HG02571 (cell line): ENCODE results near the gene CDKL5.

Experiments
- ATAC-seq: cut with Tn5 transposase; IDR thresholded peaks from one replicate; pipeline ENCODE4 v1.9.1; 2021; ENCODE audit warnings: mild to moderate bottlenecking, moderate library complexity; ENCODE audit not compliant: unreplicated experiment

CDKL5 gene

DNA sequence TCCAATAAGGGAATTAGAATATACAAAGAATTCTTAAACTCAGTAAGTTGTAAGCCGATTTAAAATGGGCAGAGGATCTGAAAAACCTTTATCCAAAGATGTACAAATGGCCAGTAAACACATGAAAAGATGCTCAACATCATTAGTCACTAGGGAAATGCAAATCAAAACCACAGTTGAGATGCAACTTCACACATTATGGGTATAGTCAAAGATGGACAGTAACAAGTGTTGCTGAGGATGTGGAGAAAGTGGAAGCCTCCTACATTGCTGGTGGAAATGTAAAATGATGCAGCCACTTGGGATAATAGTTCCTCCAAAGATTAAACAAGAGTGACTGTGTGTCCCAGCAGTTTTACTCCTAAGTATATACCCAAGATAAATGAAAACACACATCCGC, 213.9 kb downstream of the CDKL5 start:
- ATAC-seq: no peak

DNA sequence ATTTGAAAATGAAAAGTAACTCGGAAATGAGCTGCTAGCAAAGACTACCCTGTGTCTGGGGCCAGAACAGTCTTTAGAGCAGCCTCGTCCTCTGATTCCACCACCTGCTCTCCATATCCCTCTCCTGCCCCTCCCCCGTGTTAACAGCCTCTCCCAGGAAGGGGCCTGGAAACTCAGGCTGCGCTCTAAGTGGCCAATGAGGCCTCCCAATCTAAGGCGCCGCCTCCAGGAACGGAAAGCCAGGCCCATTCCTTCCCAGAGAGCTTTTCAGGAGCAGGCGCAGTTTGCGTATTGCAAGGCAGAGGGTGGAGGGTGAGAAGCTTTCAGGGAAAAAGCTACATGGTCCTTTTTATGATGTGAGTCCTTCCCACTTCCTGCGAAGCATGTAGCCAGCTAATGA, 215.3 kb downstream of the CDKL5 start:
- no peak for ATAC-seq

DNA sequence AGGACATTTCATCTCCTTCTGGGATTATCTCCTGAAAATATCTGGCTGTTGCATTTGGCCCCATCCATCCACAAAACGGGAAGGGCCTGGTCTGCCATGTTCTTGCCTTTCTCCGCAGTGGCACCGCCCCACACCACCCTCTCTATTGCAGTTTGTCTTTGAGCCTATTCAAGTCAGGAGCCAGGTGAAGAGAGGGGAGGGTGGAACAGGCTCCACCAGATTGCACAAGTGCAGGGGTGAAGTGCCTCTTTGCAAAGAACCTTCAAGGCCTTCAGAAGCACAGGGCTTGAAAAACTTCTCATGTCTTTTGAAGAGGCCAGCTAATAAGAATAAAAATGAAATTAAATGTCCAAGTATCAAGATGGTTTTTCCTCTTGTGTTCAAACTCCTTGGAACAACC, 217.8 kb downstream of the CDKL5 start:
- no peak for ATAC-seq

DNA sequence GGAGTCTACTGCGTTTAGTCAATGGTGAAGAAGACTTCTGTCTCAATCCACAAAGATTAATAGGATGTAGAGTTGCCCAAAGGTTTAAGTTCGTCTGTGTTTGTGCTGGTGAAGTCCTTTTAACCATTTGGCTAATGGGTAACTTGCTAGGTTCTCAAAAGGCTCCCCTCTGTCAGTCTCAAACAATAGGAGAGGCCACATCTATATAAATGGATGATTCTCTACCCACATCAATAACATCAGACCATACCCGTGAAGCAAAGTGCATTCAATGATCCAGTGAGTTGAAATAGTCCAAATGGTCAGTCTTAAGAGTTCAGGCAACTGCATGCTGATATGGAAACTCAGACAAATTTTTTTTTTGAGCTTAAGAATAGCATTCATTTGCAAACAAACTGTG, 218.4 kb downstream of the CDKL5 start:
- ATAC-seq: no peak

DNA sequence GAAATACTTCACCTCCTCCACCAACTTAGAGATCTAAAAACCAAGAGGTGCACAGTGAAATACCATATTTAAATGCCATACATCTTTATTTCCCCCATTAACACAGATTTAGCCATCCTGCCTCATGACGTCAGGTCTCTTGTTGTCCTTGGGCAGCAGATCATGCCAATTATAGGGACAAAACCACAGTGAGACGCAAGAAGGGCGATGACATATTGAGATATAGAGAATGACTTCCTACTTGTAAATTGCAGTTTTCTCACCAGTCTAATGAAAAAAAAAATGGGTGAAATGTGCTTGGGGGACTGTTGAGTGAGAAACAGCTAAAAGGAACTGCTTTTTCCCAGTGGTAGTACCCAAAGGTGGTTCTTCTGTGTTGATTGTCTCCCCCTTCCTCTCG, 222.2 kb downstream of the CDKL5 start:
- no peak for ATAC-seq

DNA sequence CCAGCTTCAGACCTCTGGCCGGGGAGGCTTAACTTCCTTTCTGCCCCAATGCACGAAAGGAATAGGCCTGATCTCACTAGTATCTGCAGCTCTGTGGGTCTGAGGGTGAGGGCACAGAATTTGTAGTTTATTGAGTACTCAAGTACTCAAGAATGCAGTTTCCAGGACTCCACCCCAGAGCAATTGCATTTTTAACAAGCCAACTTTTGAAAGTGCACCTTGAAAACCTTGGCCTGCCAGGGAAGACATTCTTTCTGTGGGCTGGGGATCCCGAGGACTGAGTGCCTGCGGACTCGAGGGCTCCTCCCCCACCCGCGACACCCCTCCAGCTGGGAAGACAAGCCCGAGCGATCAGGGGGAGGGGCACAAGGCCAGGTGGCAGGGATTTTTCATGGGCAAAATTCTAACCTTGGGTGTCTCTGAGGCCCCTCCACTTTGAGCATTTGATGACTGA, 224.1 kb downstream of the CDKL5 start:
- no peak for ATAC-seq

- ATAC-seq: no peak
Observed at GRCh38 chrX:18650662-18651061, 225.3 kb downstream of the CDKL5 start.

DNA sequence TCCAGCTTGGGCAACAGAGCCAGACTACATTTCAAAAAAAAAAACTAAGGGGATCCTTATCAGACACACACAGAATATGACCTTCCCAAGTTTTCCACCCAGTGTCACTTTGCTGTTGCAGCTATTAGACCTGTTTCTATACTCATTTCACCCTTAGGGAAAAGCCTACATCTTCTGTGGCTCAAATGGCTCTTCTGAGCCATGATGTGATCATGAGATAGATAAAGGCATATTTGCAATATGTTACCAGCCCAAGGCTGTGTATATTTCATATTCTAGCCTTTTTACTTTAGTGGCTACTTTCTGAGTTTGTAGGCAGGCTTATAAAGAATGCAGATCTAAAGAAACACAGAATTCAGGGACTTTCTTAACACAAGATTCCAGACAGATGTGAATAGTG, 227.2 kb downstream of the CDKL5 start:
- ATAC-seq: no peak

- no peak for ATAC-seq
Observed at GRCh38 chrX:18654875-18655836, 229.7 kb downstream of the CDKL5 start.

- no peak for ATAC-seq
Observed at GRCh38 chrX:18661273-18661672, 235.9 kb downstream of the CDKL5 start.

GRCh38 chrX:18664947-18665346, 239.5 kb downstream of the CDKL5 start:
- no peak for ATAC-seq

GRCh38 chrX:18666614-18667013, 241.2 kb downstream of the CDKL5 start:
- ATAC-seq: no peak

- ATAC-seq: no peak
Observed at GRCh38 chrX:18668071-18668835, 242.8 kb downstream of the CDKL5 start.

DNA sequence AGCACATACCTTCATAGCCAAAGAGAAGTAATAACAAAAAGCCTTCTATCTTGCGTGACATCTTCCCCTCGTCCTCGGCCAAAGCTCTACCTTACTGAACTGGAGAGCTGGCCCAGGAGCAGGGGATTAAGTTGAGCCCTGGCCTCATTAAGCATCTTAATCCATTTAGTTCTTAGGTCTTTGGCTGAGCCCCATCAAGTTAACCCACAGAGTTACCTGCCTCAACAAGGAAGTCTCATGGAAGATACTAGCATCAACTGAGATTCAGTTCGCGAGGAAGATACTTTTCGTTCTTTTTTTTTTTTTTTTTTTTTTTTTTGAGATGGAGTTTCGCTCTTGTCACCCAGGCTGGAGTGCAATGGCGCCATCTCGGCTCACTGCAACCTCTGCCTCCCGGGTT, 246.6 kb downstream of the CDKL5 start, which contains the start of gene RS1:
TSS of gene RS1 (minus strand) at position 101 of the 400 bp plus-strand sequence. CDS start at position 61, 40 bp downstream.
- ATAC-seq: no peak

- peak; percentile 41 for ATAC-seq
Observed at GRCh38 chrX:18674417-18674787, 249.0 kb downstream of the CDKL5 start.

DNA sequence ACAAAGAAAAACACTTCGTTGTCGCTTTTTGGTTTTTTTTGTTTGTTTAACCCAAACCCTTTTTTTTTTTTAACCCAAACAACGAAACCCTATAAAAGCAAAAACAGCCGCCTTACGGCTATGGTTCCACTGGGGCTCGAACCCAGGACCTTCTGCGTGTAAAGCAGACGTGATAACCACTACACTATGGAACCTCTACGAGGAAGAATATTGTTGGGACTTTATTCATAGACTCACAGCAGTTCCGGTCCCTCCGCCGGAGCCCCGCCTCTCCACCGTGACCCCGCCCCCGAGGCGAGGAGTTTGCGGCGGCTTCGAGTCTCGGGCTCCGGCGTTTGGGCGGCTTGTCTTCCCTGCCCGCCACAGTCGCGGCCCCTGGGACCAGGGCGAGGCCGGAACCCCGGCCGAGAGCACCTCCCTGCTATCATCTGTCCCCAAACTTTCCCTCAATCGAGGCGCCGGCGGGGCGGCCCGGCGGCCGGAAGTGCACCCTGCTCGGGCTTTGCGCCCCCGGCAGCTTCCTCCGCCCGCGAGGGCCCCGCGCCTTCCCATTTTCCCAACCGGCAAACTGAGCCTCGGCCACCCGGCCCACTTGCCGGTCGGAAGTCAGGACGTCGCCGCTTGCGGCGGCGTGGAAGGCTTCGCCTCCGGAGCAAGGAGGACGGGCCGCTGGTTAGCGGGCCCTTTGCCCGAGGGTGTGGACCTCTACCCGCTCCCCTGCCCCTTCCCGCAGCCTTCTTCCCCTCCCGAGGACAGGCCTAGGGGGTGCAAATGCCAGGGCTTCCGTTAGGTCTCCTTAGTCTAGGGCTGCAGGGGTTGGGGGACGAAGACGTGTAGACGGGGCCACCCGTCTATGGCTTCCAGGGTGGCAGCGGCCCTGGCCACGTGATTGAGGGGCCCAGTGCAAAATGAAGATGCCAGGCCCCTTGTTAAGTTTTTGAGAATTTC, 249.7 kb downstream of the CDKL5 start:
- ATAC-seq: peak; percentile 72

- ATAC-seq: no peak
Observed at GRCh38 chrX:18676050-18676449, 250.6 kb downstream of the CDKL5 start.

DNA sequence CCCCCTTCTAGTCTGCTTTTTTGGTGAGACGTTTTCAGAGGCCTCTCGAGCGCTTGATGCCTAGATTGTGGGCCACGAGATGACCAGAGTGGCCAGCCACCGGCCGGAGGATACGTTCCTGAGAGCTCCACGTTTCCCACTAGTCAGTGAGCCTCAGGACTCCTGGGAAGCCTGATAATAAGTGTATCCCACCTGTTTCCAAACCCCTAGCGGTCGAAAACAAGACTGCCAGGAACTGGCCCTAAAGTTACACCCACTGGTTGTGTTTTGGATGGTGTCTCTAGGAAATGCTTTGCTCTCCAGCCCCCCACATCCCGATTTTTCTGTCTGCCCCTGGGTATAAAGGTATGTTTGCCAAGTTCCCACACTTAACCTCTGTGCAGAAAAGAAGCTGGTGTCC, 251.1 kb downstream of the CDKL5 start:
- no peak for ATAC-seq

- ATAC-seq: no peak
Observed at GRCh38 chrX:18677161-18677869, 251.9 kb downstream of the CDKL5 start.

GRCh38 chrX:18681996-18682395, 256.6 kb downstream of the CDKL5 start:
- ATAC-seq: no peak
